ENCODE measurements around the gene FUT6. TPM values are rescaled to one million over a fixed set of nuclear protein-coding genes. Genes with fewer than 3 reads are reported as not detected.

FUT6 gene
- total RNA-seq, 1 donor from 2014 or later, result not detected

DNA sequence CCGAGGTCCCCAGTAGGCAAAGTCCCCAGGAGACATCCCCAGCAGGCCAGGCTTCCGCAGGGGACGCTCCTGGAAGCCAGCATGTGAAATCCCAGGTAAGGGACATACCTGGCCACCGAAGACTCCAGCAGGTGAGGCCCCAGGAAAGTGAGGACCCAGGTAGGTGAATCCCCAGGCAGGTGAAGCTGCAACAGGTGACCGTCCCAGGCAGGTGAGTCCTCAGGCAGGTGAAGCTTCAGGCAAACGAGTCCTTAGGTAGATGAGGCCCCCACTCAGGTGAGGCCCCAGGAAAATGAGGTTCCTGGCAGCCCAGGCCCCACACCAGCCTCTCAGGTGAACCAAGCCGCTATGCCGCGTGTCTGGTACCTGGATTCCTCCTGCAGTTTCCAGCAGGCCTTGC lies 8.3 kb downstream of the FUT6 start:
- intact Hi-C loops (cut with DNase I), result no loop called here
- DNase-seq (ENCODE audit: low spot score), result no peak

DNA sequence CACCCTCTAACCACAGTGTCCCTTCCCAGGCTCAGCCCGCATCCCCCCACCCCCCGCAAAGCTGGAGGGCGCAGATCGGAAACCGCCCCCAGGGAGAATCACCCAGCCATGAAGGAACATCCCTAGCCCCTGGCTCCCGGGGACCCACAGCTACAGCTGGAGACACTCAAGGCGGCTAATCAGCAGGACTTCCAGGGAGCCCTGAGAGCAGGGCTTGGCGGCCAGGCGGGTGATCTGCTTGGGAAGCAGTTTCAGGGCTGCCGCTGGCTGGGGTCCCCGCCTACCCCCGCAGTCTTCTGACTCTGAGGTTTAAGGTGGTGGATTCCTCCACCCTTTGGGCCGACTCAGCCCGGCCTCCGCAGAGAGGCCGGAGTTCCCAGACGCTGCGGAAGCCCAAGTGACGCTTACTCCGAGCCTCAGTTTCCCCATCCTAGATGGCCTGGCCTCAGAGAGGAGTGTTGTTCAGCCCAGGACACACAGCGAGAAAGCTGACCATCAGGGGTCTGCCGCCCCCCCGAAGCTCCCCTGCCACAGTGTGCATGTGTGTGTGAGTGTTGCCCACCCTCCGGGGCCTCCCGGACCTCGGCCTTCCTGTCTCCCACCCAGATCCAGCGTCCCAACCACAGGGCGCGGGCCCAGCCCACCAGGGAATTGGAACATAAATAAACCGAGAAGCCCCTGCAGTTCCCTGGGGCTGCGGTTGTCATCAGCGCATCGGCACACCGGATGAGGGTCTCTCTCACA lies 9.8 kb downstream of the FUT6 start:
- intact Hi-C loops (cut with DNase I), result loop anchor here (5.0 kb wide), 2 partner anchors 63 to 128 kb away; no protein-coding TSS in a partner anchor
- DNase-seq (ENCODE audit: low spot score), result no peak

DNA sequence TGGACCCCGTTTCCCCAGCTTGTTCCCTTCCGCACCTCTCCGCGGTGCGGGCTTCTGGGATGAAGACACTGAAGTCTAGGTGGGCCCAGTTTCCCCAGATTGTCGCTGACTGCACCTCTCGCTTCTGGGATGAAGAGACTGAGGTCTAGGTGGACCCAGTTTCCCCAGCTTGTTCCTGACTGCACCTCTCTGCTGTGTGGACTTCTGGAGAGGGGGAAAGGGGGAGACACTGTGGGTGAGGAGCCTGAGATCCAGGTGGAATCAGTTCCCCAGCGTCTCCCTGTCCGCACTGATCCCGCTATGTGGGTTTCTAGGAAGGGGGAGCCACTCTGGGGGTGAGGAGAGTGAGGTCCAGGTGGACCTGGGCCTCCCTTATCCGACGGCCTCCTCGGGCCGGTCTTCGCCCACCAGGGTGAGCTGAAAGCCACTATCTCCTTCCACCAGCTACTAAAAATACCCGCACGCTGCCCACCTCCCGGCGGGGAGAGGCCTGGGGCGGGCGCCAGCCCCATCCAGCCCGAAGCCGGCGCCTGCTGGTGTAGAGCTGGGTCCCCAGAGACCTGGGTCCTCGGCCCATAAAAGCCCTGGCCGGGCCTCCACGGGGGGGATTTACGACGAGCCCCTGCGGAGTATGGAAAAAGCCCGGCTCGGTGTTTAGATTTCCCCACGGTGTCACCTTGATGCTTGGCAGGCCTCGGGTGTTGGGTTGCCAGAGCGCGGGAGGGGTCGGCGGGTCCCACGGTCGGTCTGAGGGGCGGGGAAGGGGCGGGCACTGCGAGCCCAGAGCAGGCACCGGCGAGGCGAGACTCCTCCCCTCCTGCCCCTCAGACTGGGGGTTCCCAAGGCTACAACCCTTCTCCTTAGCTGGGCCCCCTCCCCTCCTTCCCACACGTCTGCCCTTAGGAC lies 10.6 kb downstream of the FUT6 start:
- intact Hi-C loops (cut with DNase I), result loop anchor here (5.0 kb wide), 2 partner anchors 63 to 128 kb away; no protein-coding TSS in a partner anchor
- DNase-seq (ENCODE audit: low spot score), result peak; percentile 80

- intact Hi-C loops (cut with DNase I), result loop anchor here (5.0 kb wide), 2 partner anchors 64 to 129 kb away; no protein-coding TSS in a partner anchor
Observed at GRCh38 chr19:5827891-5828660, 11.4 kb downstream of the FUT6 start.

DNA sequence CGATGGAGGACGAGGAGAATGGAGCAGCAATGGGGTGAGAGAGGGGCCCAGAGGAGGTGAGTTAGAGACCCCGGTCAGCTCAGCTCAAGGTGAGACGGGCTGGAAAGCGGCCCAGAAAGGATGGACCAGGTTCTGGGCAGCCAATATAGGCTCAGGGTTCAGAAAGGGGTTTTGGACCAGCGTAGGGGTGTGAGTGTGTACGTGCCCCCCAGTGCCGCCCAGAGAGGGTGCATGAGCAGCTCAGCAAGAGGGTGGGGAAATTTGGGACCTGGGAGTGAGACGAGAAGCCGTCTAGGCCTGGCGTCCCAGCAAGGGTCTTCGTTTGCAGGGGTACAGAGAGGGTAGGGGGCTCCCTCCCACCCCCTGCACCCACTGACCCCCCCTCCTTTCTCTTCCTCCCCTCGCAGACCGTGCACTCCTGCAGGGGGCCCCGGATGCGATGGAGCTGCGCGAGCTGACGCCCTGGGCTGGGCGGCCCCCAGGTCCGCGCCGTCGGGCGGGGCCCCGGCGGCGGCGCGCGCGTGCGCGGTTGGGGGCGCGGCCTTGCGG lies 12.1 kb downstream of the FUT6 start:
- intact Hi-C loops (cut with DNase I), result loop anchor here (5.0 kb wide), 2 partner anchors 65 to 130 kb away; no protein-coding TSS in a partner anchor
- no peak for DNase-seq (ENCODE audit: low spot score)

More at GRCh38 chr19:5827891-5828660, 11.4 kb downstream of the FUT6 start:
- peak; percentile 88 for DNase-seq (ENCODE audit: low spot score)

- DNase-seq (ENCODE audit: low spot score), result no peak
- intact Hi-C loops (cut with DNase I), result loop anchor here (5.0 kb wide), 2 partner anchors 66 to 131 kb away; no protein-coding TSS in a partner anchor
Observed at GRCh38 chr19:5826531-5827341, 12.8 kb downstream of the FUT6 start.

- intact Hi-C loops (cut with DNase I), result loop anchor here (2.0 to 5.0 kb wide), 3 partner anchors 18 to 132 kb away; no protein-coding TSS in a partner anchor
- no peak for DNase-seq (ENCODE audit: low spot score)
Observed at GRCh38 chr19:5825178-5825577, 14.3 kb downstream of the FUT6 start.

DNA sequence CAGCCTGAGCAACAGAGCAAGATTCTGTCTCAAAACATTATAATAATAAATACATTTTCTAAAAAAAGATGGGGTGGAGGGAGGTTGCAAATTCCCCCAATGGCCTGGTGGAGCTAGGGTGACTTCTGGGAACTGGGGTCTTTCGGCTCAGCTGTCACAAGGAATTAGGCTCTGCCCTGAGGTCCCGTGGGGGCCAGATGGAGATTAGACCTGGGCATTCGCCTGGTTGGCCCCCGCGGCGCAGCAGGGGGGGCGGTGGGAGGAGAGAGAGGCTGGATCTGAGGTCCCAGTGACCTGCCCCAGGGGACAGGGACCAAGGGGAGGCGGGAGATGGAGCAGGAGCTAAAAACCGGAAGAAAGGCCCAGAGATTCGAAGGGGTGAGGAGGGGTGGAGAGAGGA lies 14.8 kb downstream of the FUT6 start:
- intact Hi-C loops (cut with DNase I), result loop anchor here (2.0 to 5.0 kb wide), 3 partner anchors 18 to 133 kb away; no protein-coding TSS in a partner anchor
- DNase-seq (ENCODE audit: low spot score), result no peak

GRCh38 chr19:5823579-5824281 lies 15.8 kb downstream of the FUT6 start:
- intact Hi-C loops (cut with DNase I), result loop anchor here (2.0 kb wide), 1 partner anchor 17 kb away; no protein-coding TSS in a partner anchor
- DNase-seq (ENCODE audit: low spot score), result no peak

GRCh38 chr19:5822181-5822844 lies 17.2 kb downstream of the FUT6 start:
- no peak for DNase-seq (ENCODE audit: low spot score)
- intact Hi-C loops (cut with DNase I), result no loop called here

DNA sequence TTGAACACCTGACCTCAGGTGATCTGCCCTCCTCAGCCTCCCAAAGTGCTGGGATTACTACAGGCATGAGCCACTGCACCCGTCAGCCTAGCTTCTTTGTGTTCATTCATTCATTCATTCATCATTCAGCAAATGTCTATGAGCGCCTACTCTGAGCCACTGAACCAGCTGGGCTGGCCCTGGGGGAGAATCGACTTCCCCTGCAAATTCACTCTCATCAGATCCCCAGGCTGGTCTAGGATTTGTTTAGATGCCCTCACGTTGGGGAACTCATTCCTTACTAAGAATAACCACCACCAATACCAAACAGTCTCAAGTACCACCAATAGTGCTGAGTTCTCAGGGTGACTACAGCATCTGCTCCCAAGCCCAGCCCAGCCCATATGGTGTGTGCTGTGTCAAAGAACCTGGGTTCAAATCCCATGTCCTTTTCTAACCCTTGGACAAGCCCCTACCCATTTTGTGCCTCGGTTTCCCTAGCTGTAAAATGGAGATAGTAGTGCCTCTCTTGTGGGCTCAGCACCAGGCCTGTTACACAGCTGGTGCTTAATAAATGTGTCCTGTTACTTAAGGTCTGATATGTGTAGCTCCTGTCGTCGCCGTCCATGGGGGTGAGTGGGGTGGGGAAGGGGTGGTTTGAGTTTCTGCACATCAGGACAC lies 17.9 kb downstream of the FUT6 start:
- DNase-seq (ENCODE audit: low spot score), result no peak
- intact Hi-C loops (cut with DNase I), result no loop called here

DNA sequence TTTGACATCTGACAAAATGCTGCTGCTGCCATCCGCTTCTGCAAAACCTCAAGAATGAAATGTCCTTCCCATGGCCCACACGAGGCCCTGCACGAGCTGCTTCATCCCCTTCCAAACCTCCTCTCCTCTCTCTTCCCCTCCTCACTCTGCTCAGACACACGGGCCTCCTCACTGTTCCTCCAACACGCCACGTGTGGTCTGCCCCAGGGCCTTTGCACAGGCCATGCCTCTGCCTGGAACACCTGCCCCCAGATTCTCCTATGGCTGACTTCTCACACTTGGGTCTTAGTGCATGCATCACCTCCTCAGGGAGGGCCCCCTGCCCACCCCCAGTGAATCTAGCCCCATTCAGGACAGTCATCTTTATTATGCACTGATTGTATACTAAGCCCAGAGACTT lies 18.7 kb downstream of the FUT6 start:
- no peak for DNase-seq (ENCODE audit: low spot score)
- intact Hi-C loops (cut with DNase I), result no loop called here

DNA sequence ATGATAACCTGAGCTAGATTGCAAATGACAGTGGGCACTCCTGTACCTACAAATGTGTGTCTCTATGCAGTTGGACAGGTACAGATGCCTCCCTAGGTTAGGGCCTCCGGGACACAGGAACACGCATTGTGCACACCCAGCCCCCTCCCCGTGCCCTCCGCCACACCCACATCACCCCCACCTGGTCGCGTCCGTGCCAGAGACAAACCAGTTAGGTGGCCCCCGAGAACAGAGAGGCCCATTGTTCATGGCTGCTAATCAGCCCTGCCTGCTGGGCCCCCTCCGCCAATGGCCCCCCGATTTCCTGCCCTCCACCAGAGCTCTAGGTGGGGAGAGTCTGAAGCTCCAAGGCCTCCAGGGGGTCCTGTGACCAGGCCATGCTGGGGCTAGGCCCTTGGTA lies 20.9 kb downstream of the FUT6 start:
- no peak for DNase-seq (ENCODE audit: low spot score)
- intact Hi-C loops (cut with DNase I), result no loop called here

GRCh38 chr19:5817218-5817617 lies 22.3 kb downstream of the FUT6 start:
- no peak for DNase-seq (ENCODE audit: low spot score)
- intact Hi-C loops (cut with DNase I), result no loop called here

GRCh38 chr19:5814852-5815246 lies 24.7 kb downstream of the FUT6 start:
- DNase-seq (ENCODE audit: low spot score), result no peak
- intact Hi-C loops (cut with DNase I), result no loop called here

GRCh38 chr19:5814123-5814851 lies 25.2 kb downstream of the FUT6 start:
- no peak for DNase-seq (ENCODE audit: low spot score)
- intact Hi-C loops (cut with DNase I), result no loop called here

Measured in cardiac septum (tissue), 1 donor.